ENCODE measurements around the gene ATP6V1F.
A peak's percentile ranks its signal among the peaks of the same experiment; 100 is the strongest.

ATP6V1F gene

GRCh38 chr7:128862571-128863432, at the start of gene ATP6V1F:
ATP6V1F (plus strand) TSS chr7:128862856; CDS start chr7:128862905, 49 bp downstream.
- DNase-seq = peak; percentile 99

- DNase-seq = no peak
Observed at GRCh38 chr7:128814499-128814898, 48.2 kb upstream of the ATP6V1F start.

- DNase-seq = no peak
Observed at GRCh38 chr7:128815289-128815942, 47.2 kb upstream of the ATP6V1F start.

GRCh38 chr7:128818694-128819093, 44.0 kb upstream of the ATP6V1F start:
- DNase-seq = no peak

- DNase-seq = no peak
Observed at GRCh38 chr7:128821724-128822123, 40.9 kb upstream of the ATP6V1F start.

GRCh38 chr7:128826512-128826911, 36.1 kb upstream of the ATP6V1F start:
- no peak for DNase-seq

- no peak for DNase-seq
Observed at GRCh38 chr7:128826916-128827247, 35.8 kb upstream of the ATP6V1F start.

GRCh38 chr7:128827248-128827958, 35.3 kb upstream of the ATP6V1F start:
- DNase-seq = no peak

GRCh38 chr7:128827971-128828711, 34.5 kb upstream of the ATP6V1F start:
- no peak for DNase-seq

- no peak for DNase-seq
Observed at GRCh38 chr7:128829391-128830166, 33.1 kb upstream of the ATP6V1F start.

GRCh38 chr7:128830231-128831177, 32.2 kb upstream of the ATP6V1F start, which contains the start of gene FLNC:
FLNC (plus strand) TSS chr7:128830406; CDS start chr7:128830638, 232 bp downstream.
- DNase-seq = peak; percentile 21

- no peak for DNase-seq
Observed at GRCh38 chr7:128831178-128831993, 31.3 kb upstream of the ATP6V1F start.

- no peak for DNase-seq
Observed at GRCh38 chr7:128831994-128832879, 30.4 kb upstream of the ATP6V1F start.

- no peak for DNase-seq
Observed at GRCh38 chr7:128832880-128833147, 29.8 kb upstream of the ATP6V1F start.

- no peak for DNase-seq
Observed at GRCh38 chr7:128833148-128833945, 29.3 kb upstream of the ATP6V1F start.

GRCh38 chr7:128833946-128834325, 28.7 kb upstream of the ATP6V1F start:
- DNase-seq = no peak

- DNase-seq = no peak
Observed at GRCh38 chr7:128835231-128835751, 27.4 kb upstream of the ATP6V1F start.
